T-cell (primary cell): ENCODE measurements around the gene ATXN2. TPM values are rescaled to one million over a fixed set of nuclear protein-coding genes. Genes with fewer than 3 reads are reported as not detected.

Experiments used
- ATAC-seq, 4 experiments: fragments of 200-7000 bp in 3 of 4; fragments of 150-1000 bp in 1 of 4; cut with Tn5 transposase; replicated peaks in 1 of 4; 1 replicate in 3 of 4; 2 replicates in 1 of 4; pipeline ENCODE4 v1.10.0; 2021; ENCODE audit warnings: moderate library complexity in 3 of 4, mild to moderate bottlenecking in 2 of 4, moderate number of reproducible peaks in 1 of 4
- CTCF ChIA-PET, 2 donors: fragments of 300-600 bp; sonication (Branson Sonifier 250); formaldehyde crosslinking; loops; one replicate each; lab custom pipeline; 2022; ENCODE audit warnings: antibody characterized with exemption in 2 of 2; lab: Charles Lee
- POLR2A ChIA-PET, 2 donors: fragments of 300-600 bp; sonication (Branson Sonifier 250); formaldehyde crosslinking; loops; one replicate each; lab custom pipeline; 2022; ENCODE audit warnings: antibody characterized with exemption in 2 of 2; lab: Charles Lee
- DNase-seq, 35 experiments: peaks; one replicate each; pipeline versions ENCODE4 v3.0.0 to v3.0.0-alpha.2; 2013 to 2023
- H3K27ac ChIP-seq: one replicate; pipeline ENCODE4 v1.5.1; 2013; ENCODE audit warnings: low read length
- H3K27me3 ChIP-seq, 2 experiments: replicated peaks in 1 of 2; 1 replicate in 1 of 2; 2 replicates in 1 of 2; pipeline versions ENCODE4 v1.6.1 to v1.7.0; 2013; ENCODE audit warnings: low read length in 1 of 2, mixed read lengths in 1 of 2; ENCODE audit not compliant: control insufficient read depth in 2 of 2, insufficient read depth in 2 of 2; ENCODE audit errors: extremely low read depth in 1 of 2
- H3K36me3 ChIP-seq, 2 donors: 1 replicate in 1 of 2; 2 replicates in 1 of 2; pipeline versions ENCODE4 v1.6.1 to v1.7.0; 2013; ENCODE audit warnings: low read length in 1 of 2; ENCODE audit not compliant: control insufficient read depth in 2 of 2, insufficient read depth in 1 of 2; ENCODE audit errors: extremely low read depth in 1 of 2
- H3K4me1 ChIP-seq, 2 experiments: 1 replicate in 1 of 2; 2 replicates in 1 of 2; pipeline versions ENCODE4 v1.6.1 to v1.7.0; 2013; ENCODE audit warnings: low read length in 2 of 2, mixed read lengths in 1 of 2; ENCODE audit not compliant: insufficient read depth in 2 of 2, control insufficient read depth in 1 of 2; ENCODE audit errors: extremely low read depth in 1 of 2
- H3K4me3 ChIP-seq, 2 donors: 1 replicate in 1 of 2; 2 replicates in 1 of 2; pipeline versions ENCODE4 v1.5.1 to v1.7.0; 2013; ENCODE audit warnings: mild to moderate bottlenecking in 2 of 2, low read length in 1 of 2, moderate library complexity in 1 of 2; ENCODE audit not compliant: control insufficient read depth in 1 of 2; ENCODE audit errors: extremely low read depth in 1 of 2
- H3K9me3 ChIP-seq: 2 replicates; pipeline ENCODE4 v1.7.0; 2013
- H3K27ac Mint-ChIP-seq, 2 donors: one replicate each; pipeline ENCODE4 v1.8.0; 2020 to 2021; ENCODE audit warnings: mild to moderate bottlenecking in 2 of 2, mixed read lengths in 2 of 2
- H3K27me3 Mint-ChIP-seq, 2 donors: one replicate each; pipeline ENCODE4 v1.8.0; 2021 to 2022; ENCODE audit warnings: mixed read lengths in 2 of 2
- H3K36me3 Mint-ChIP-seq: one replicate; pipeline ENCODE4 v1.8.0; 2021; ENCODE audit warnings: mixed read lengths
- H3K4me1 Mint-ChIP-seq, 3 donors: one replicate each; pipeline ENCODE4 v1.8.0; 2020 to 2022; ENCODE audit warnings: mixed read lengths in 3 of 3, mild to moderate bottlenecking in 1 of 3
- H3K4me3 Mint-ChIP-seq, 3 donors: one replicate each; pipeline ENCODE4 v1.8.0; 2020 to 2022; ENCODE audit warnings: mild to moderate bottlenecking in 3 of 3, mixed read lengths in 3 of 3, moderate library complexity in 3 of 3
- H3K9me3 Mint-ChIP-seq, 3 donors: one replicate each; pipeline ENCODE4 v1.8.0; 2020 to 2022; ENCODE audit warnings: mixed read lengths in 3 of 3
- WGBS: methylation state at CpG from one replicate; pipeline ENCODE4 v1.1.5; 2013; ENCODE audit warnings: missing lambda C conversion rate; ENCODE audit not compliant: insufficient coverage; 5-methylcytosine and 5-hydroxymethylcytosine counted together
- total RNA-seq, 35 experiments: library from RNA in 6 of 35; stranded (reverse) in 6 of 35; fragments of 120-200 nt in 1 of 35; gene quantifications; one replicate each; pipeline versions ENCODE4 v1.2.1 to v1.2.4 and lab custom pipeline; 2013 to 2026

Gene ATXN2
- total RNA-seq, 5 donors from 2014 or later (not counting 1 experiment from before 2014, with no cell fraction given) = 48.6 to 54.0 (median 50.3) TPM

DNA sequence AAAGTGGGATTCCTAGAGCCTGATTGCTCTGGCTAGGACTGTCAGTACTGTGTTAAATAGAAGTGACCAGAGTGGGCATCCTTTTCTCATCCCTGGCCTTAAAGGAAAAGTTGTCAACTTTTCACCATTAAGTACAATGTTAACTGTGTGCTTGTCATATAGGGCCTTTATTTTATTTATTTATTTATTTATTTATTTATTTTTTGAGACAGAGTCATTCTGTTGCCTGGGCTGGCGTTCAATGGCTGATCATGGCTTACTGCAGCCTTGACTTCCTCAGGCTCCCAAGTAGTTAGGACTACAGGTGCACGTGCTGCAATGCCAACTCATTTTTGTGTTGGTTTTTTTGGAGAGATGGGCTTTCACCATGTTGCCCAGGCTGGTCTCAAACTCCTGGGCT, 181.8 kb downstream of the ATXN2 start:
- POLR2A ChIA-PET = no interaction called here
- H3K9me3 ChIP-seq = no peaks in the 10 kb centered on the region
- no peak for ATAC-seq
- Mint-ChIP-seq H3K27ac (peak overlapping the region; percentile 36 to 46), H3K4me1 (peaks cover 27 to 54% (median 48%) of the 10 kb centered on the region in 3 donors), H3K9me3 (no peaks in the 10 kb centered on the region), H3K4me3 (no peak overlapping the region), H3K36me3 (peaks cover 41% of the 10 kb centered on the region), H3K27me3 (no peaks in the 10 kb centered on the region)
- no peak overlapping the region for H3K27ac ChIP-seq
- CTCF ChIA-PET = no interaction called here
- WGBS = no CpG with 5 or more reads among the region's 2 CpGs
- H3K36me3 ChIP-seq = peaks cover 9 to 34% of the 10 kb centered on the region in 2 donors
- peaks cover 9 to 40% of the 10 kb centered on the region in 2 experiments for H3K4me1 ChIP-seq
- H3K27me3 ChIP-seq = no peaks in the 10 kb centered on the region
- H3K4me3 ChIP-seq = no peak overlapping the region
- no peak for DNase-seq

DNA sequence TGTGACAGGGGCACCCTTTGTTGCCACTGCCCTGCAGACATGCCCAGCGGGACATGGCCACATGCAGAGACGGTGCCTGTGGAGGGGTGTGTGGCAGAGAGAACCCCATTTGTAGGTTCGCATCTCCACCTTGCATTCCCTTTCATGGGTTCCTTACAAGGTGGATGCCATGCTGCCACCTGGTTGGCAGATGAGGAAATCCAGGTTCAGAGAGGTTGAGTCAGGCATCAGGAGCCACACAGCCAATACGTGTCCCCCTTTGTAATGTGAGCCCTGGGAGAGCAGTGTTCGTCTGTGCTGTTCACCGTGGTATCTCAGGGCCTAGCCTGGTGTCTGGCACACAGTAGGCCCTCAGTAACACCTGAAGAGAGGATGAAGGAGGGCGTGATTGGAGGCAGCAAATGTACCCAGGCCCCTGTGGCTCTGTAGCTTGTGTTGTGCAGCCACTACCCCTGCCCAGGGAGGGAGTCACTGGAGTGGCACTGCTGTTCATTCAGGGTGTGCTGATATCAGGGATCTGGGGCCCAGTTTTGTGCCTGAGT, 184.3 kb downstream of the ATXN2 start:
- Histone ChIP-seq H3K36me3 (peaks cover 0 to 17% of the 10 kb centered on the region in 2 donors), H3K4me1 (peaks cover 32 to 65% of the 10 kb centered on the region in 2 experiments), H3K27me3 (no peaks in the 10 kb centered on the region), H3K9me3 (no peaks in the 10 kb centered on the region), H3K4me3 (no peak overlapping the region), H3K27ac (no peak overlapping the region)
- Mint-ChIP-seq H3K9me3 (no peaks in the 10 kb centered on the region), H3K27me3 (no peaks in the 10 kb centered on the region), H3K36me3 (peaks cover 28% of the 10 kb centered on the region), H3K4me3 (peak overlapping the region in 1 of 3 donors; percentile 26), H3K4me1 (peaks cover 51 to 67% (median 62%) of the 10 kb centered on the region in 3 donors), H3K27ac (peak overlapping the region; percentile 48 to 74)
- WGBS = 80% methylated on average over 4 of the region's 7 CpGs
- DNase-seq = no peak
- ChIA-PET CTCF (no interaction called here), POLR2A (no interaction called here)
- no peak for ATAC-seq

DNA sequence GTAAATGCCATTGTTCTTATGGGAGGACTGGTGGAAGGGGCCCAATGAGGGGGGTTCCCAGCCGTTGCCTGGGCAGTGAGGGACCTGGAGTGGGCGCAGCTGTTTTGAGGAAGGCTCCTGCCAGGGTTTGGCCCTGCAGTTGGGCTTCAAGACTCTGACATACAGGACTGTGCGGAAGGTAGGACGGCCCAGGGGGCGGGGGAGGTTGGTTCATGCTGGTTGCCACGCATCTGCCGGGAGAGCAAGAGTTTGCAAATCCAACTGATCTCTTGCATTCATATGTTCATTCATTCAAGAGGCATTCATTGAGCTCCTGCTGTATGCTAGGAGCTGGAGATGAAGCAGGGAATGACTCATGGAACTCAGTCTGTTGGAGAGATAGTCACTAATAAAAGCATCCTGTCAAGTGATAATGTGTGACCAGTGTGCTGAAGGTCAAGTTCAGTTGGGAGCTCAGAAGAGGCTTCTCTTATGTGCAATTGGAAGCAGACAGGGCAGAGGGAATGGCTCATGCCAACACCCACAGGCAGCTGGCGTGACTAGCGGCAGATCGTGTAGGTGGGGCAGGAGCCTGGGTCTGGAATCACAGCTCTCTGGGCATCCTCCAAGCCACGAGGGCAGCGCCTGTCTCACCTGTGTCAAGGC, 185.6 kb downstream of the ATXN2 start:
- WGBS = 98% methylated on average over 7 of the region's 12 CpGs
- ATAC-seq (no peak), DNase-seq (no peak)
- Histone ChIP-seq H3K27ac (no peak overlapping the region), H3K9me3 (no peaks in the 10 kb centered on the region), H3K4me1 (peaks cover 39 to 72% of the 10 kb centered on the region in 2 experiments), H3K36me3 (peaks cover 0 to 10% of the 10 kb centered on the region in 2 donors), H3K4me3 (peak overlapping the region in 1 of 2 donors; percentile 18), H3K27me3 (no peaks in the 10 kb centered on the region)
- peaks cover 63 to 79% (median 74%) of the 10 kb centered on the region in 3 donors for H3K4me1 Mint-ChIP-seq
- H3K36me3 Mint-ChIP-seq = peaks cover 25% of the 10 kb centered on the region
- ChIA-PET POLR2A (interaction anchor here (0.5 to 1.4 kb wide), 3 partner anchors 16 to 1525 kb away, joined by 3 to 6 read pairs (median 3); no protein-coding TSS in a partner anchor), CTCF (interaction anchor here (0.6 to 3.4 kb wide), 4 partner anchors 38 to 41 kb away, joined by 3 to 39 read pairs (median 3); no protein-coding TSS in a partner anchor)
- no peaks in the 10 kb centered on the region for H3K9me3 Mint-ChIP-seq
- H3K27me3 Mint-ChIP-seq = no peaks in the 10 kb centered on the region
- peak overlapping the region in 1 of 3 donors; percentile 85 for H3K4me3 Mint-ChIP-seq
- H3K27ac Mint-ChIP-seq = peak overlapping the region; percentile 95 to 96

DNA sequence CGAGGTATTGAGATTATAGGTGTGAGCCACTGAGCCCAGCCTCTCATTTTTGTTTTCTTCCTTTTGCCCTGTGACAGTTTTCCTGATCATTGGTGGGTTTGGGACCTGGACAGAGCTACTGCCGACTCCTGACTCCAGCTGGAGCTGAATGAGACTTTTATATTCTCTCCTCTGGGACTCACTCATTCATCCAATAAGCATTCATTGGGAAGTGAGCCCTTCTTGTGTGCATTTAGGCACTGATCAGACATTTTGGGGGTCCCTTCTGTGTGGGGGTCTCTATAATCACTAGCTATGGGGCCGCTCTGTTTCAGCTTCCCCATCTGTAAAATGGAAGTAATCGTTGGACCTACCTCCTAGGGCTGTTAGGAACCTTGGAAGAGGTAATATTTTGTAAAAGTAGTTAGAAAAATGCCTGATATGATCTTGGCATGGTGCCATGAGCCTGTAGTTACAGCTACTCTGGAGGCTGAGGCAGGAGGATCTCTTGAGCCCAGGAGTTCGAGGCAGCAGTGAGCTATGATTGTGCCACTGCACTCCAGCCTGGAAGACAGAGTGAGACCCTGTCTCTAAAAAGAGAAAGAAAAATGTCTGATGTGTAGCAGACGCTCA, 186.2 kb downstream of the ATXN2 start:
- Histone ChIP-seq H3K4me1 (peaks cover 45 to 79% of the 10 kb centered on the region in 2 experiments), H3K36me3 (peaks cover 0 to 12% of the 10 kb centered on the region in 2 donors), H3K4me3 (peak overlapping the region in 1 of 2 donors; percentile 18), H3K27ac (peak overlapping the region; percentile 88), H3K9me3 (no peaks in the 10 kb centered on the region), H3K27me3 (no peaks in the 10 kb centered on the region)
- 71% methylated on average over 3 of the region's 6 CpGs for WGBS
- Mint-ChIP-seq H3K9me3 (no peaks in the 10 kb centered on the region), H3K27me3 (no peaks in the 10 kb centered on the region), H3K4me1 (peaks cover 69 to 85% (median 80%) of the 10 kb centered on the region in 3 donors), H3K36me3 (peaks cover 25% of the 10 kb centered on the region), H3K27ac (peak overlapping the region; percentile 95 to 96), H3K4me3 (peak overlapping the region in 1 of 3 donors; percentile 85)
- ChIA-PET POLR2A (interaction anchor here in 1 of 2 donors (1.2 to 1.4 kb wide), 2 partner anchors 17 to 22 kb away, joined by 3 to 6 read pairs; no protein-coding TSS in a partner anchor), CTCF (interaction anchor here (0.6 to 3.4 kb wide), 10 partner anchors 13 to 39 kb away, joined by 3 to 39 read pairs (median 4); no protein-coding TSS in a partner anchor)
- ATAC-seq (no peak), DNase-seq (no peak)

DNA sequence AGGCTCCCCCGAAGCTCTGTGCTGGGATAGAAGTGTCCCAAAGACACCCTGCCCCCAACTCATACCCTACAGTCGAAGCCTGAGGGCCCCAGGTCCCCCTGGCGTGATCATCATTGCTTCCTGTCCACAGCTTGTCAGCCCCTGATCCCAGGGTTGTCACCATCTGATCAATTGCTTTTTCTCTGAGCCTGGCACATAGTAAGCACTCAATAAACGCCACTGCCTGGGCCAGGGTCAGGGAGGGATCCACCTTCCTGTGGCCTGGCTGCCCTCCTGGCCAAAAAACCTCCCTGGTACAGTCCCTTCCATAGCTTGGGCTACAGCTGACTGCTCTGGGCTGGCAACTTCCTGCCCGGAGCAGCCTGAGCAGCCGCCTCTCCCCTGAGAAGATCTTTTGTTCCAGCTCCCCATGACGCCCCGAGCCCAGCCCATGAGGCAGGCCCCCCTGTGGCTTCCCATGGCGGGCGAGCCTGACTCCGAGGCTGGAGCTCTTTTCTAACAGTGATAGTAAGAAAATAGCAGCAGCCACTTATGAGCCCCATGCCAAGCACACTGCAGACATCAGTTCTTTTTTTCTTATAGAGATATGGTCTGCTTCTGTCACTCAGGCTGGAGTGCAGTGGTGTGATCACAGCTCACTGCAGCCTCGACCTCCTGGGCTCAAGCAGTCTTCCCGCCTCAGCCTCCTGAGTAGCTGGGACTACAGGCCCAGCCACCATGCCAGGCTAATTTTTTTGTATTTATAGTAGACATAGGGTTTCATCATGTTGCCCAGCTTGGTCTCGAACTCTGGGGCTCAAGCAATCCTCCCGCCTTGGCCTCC, 186.9 kb downstream of the ATXN2 start:
- CTCF ChIA-PET = interaction anchor here (0.5 to 3.4 kb wide), 13 partner anchors 12 to 275 kb away, joined by 3 to 39 read pairs (median 4); no protein-coding TSS in a partner anchor
- 41% methylated on average over 5 of the region's 15 CpGs for WGBS

More for the DNA sequence above, 186.9 kb downstream of the ATXN2 start:
- peak overlapping the region; percentile 95 to 96 for H3K27ac Mint-ChIP-seq
- H3K9me3 Mint-ChIP-seq = no peaks in the 10 kb centered on the region
- Histone ChIP-seq H3K27ac (peak overlapping the region; percentile 88), H3K36me3 (peaks cover 0 to 9% of the 10 kb centered on the region in 2 donors), H3K4me3 (no peak overlapping the region), H3K4me1 (peaks cover 49 to 84% of the 10 kb centered on the region in 2 experiments), H3K9me3 (no peaks in the 10 kb centered on the region), H3K27me3 (no peaks in the 10 kb centered on the region)
- DNase-seq (peak in 5 of 35 experiments; percentile 9 to 41 (median 26)), ATAC-seq (peak; percentile 53 to 66 (median 56))
- peaks cover 22% of the 10 kb centered on the region for H3K36me3 Mint-ChIP-seq
- POLR2A ChIA-PET = interaction anchor here (0.6 to 1.4 kb wide), 4 partner anchors 19 to 39 kb away, joined by 3 to 6 read pairs (median 6); no protein-coding TSS in a partner anchor
- H3K4me3 Mint-ChIP-seq = peak overlapping the region in 2 of 3 donors; percentile 68 to 85
- H3K4me1 Mint-ChIP-seq = peaks cover 76 to 89% (median 87%) of the 10 kb centered on the region in 3 donors
- no peaks in the 10 kb centered on the region for H3K27me3 Mint-ChIP-seq
